Tongue (tissue), 2 donors: ENCODE data around the gene PARK7. TPM values are rescaled to one million over a fixed set of nuclear protein-coding genes. Genes with fewer than 3 reads are reported as not detected.
"Not testable (repeated sequence)": the region's sequence is repeated elsewhere in the genome, so short reads cannot be mapped to it uniquely, and the experiment has no call there.

ENCODE experiments used
- DNase-seq: peaks from one replicate; pipeline ENCODE4 v3.0.0-alpha.2; 2015
- total RNA-seq: library from RNA; depleted of rRNA; stranded (reverse); fragments of >200 nt; gene quantifications from one replicate; pipeline ENCODE4 v1.2.3, GENCODE V29; 2014

Gene PARK7
- total RNA-seq = 212 TPM

GRCh38 chr1:7961216-7962013, at the start of gene PARK7:
PARK7 (plus strand) TSS chr1:7961711; CDS start chr1:7962786, 1,075 bp downstream.
- peak; percentile 100 for DNase-seq

- no peak for DNase-seq
Measured at GRCh38 chr1:7912145-7912544, 49.4 kb upstream of the PARK7 start.

DNA sequence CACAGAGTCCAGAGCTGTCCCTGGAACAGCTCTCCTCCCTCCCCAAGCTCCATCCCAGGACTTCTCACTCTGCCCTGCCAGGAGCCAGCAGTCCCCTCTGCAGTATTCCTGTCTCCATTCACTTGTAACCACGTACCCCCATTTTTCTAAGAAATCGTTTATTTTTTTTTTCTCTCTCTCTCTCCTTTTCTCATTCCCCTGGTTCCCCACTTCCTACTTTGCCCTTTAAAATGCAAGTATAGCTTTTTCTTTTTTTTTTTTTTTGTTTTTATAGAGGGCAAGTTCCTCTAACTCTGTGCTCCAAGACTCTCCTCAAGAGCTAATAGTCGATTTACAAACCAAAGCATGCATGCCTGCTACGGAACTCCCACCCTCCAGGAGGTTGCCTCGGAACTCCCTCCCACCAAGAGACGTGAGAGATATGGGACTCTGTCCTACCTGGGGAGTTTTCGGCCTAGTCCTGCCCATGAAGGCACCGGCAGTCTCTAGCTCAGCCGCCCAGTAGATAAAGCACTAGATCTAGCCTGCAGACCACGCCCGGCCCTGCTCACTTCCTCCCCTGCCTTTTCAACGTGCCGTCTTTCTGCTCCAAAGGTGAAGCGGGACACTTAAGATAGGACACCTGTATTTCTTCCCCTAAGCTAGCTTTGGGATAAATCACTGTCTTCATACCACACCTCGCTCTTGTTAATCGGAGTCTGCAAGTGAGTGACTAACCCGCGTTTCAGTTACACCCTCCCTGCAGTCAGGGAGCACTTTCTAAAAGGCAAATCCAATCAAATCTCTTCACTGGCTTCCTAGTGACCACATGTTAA, 48.6 kb upstream of the PARK7 start:
- no peak for DNase-seq

DNA sequence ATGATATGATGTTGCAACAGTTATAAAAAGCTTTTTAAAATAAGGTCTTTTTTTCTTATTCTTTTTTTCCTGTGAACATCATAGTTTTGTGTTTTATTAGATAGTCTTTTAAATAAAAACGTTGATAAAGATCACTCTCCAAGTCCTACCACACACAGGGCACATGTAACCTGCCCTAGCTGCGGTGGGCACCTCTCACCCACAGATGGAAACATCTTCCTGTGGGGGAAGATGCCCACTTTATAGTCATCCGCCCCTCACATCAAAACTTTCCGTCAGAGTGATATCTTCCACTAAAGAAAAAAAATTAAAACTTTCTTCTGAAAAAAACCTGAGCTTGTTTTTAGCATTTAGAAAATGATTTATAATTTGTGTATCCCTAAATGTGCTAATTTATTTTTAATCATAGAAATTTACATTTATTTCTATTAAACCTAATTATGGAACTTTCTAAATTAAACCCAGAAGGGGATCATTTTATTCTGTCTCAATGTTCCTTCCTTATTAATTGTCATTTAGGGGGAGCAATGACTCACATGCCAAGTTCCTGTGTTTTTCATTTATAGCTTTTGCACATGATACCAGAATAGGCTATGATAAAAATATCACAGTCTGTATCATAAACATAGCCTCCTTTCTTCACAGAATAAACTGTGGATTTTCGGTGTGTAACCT, 45.5 kb upstream of the PARK7 start:
- no peak for DNase-seq

DNA sequence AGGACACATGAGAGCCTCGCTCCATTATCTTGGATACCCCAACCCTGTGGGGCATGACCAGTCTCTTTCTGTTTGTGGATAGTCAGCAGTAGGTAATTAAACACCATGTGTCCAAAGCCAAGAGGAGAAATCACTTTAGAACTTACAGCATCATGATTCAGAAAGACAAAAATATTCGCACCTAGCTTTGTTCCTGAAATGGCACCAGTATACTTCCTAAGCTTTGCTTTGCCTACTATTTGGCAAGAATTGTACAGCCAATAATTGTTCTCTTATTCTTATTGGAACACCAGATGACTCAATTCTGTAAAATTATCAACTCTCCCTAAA, 45.0 kb upstream of the PARK7 start:
- DNase-seq = no peak

- not testable (repeated sequence) for DNase-seq
Measured at GRCh38 chr1:7917971-7918370, 43.5 kb upstream of the PARK7 start.

DNA sequence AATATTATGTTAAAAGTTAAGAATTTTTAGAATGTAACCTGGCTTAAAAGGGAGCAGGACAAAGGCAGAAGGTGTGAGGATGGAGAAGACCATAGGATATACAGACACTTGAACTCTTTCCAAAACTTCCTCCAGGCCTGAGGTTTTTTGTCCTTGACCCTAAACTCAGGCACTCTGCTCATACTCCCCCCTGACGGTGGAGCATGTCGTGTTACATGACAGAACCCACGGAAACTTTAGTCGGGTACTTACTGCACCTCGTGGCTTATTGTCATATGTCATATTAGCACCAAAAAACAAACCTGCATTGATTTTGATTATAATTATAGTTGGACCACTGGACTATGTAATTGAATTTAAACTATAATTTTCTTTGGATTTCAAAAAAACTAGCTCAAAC, 41.6 kb upstream of the PARK7 start:
- DNase-seq = no peak

DNA sequence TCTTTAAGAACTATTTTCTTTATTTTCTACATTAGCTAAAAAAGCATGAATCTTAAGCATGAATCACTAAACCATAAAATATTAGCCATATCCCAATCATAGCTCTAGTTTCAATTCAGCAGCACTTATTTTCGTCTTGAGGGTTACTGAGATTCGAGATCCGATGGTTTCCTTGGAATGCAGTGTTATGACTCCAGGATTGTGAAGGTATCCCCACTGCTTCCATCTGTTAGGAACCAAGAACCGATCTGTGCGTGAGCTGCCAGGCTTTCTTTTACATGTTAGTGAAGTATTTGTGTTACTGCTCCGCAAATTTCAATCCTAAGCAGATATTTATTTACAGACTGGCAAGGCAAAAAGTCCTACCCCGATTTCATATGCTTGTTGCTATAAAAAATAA, 39.7 kb upstream of the PARK7 start:
- DNase-seq = no peak

DNA sequence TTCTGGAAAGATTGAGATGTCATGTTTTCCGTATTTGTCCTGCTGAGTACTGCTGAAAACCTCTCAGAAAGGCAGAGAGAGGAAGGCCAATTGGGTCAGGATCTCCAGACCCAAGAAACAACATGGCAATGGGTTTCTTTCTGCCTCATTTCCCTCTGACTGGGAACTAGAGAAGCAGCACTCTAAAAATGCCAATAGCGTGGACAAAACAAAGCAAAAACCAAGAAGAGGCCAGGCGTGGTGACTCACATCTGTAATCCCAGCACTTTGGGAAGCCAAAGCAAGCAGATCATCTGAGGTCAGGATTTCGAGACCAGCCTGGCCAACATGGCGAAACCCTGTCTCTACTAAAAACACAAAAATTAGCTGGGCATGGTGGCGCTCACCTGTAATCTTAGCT, 39.2 kb upstream of the PARK7 start:
- no peak for DNase-seq

- not testable (repeated sequence) for DNase-seq
Measured at GRCh38 chr1:7927061-7927460, 34.5 kb upstream of the PARK7 start.

GRCh38 chr1:7928247-7928646, 33.3 kb upstream of the PARK7 start:
- DNase-seq = no peak

DNA sequence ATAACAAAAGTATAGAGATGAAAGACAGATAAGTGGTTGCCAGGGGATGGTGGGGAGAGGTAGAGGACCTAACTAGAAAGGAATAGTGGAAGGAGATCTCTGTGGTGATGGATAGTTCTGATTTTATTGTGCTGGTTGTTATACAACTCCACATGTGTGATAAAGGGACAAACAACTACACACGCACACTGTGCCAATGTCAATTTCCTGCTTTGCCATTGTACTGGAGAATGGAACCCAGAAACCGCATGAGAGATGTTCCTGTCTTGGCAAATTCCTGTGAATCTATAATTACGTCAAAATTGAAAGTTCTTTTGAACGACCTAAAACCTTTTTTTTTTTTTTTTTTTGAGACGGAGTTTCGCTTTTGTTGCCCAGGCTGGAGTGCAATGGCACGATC, 31.9 kb upstream of the PARK7 start:
- no peak for DNase-seq

GRCh38 chr1:7930645-7931445, 30.7 kb upstream of the PARK7 start:
- no peak for DNase-seq

DNA sequence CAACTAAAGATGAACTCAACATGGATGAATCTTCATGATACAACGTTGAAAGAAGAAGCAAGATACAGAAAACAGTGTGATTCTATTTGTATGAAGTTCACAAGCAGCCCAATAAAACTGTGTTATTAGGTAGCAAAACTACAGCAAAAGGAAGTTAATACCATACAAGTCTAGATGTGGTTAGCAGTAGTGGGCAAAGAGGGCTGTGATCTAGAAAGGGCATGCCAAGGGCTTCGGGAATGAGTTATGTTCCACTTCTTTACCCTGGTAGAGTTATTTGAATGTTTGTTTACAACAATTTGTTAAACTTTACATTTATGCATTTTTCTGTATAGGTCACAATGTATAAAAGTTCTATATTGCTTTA, 30.1 kb upstream of the PARK7 start:
- no peak for DNase-seq

DNA sequence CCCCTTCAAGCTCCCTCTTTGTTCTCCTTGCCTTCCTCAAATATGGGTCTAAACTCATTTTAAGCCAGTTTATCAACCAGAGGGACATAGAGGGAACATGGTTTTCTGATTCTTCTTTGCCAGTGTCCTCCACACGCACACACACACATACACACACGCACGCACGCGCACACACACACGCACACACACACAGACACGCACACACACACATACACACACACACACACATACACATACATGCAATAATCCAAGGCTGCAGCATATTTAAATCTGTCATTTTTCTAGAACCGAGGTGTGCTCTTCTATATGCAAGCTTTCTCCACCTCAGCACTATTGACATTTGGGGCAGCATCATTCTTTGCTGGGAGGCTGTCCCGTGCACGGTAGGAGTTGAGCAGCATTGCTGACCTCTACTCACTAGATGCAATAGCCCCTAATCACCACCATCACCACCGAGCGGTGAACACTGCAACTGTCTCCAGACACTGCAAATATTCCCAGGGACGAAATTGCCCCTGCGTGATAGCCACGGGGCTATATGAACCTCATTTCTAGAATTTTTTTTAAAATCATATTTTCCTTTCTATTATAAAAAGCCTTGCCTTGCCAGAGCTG, 28.9 kb upstream of the PARK7 start:
- DNase-seq = no peak

DNA sequence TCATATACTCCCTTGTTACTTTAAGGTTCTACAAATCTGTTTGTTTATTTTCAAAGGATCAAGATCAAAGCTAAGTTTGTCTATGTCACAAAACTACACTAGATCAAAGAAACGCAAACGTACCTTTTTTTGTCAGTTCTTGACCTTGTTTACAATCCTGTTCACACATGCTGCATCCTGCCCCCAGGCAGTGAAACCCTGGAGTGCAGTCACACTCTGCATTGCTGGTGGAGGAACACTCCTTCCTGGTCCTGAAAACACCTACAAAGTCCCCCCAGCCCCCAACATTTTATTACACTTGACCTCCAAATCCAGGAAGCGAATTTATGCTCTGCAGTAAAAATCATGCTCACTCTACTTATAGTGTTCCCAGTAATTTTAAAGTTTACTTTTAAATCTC, 23.4 kb upstream of the PARK7 start:
- DNase-seq = no peak

DNA sequence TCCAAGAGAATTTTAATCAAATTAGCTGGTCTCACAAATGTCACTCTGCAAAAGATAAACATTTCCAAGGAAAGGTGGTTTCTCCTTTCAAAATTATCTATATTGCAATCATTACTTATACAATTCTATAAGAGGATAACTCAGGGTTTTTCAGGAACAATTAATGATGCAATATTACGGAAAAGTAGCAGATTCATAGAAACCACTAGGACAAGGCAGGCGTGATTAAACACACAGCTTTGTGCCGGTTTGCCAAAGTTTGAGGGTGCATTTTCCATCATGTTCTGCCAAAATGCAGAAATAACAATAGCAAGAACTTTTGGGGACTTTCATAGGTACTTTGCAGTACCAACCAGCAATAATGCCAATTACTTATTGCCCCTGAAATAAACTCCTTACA, 21.5 kb upstream of the PARK7 start:
- no peak for DNase-seq

DNA sequence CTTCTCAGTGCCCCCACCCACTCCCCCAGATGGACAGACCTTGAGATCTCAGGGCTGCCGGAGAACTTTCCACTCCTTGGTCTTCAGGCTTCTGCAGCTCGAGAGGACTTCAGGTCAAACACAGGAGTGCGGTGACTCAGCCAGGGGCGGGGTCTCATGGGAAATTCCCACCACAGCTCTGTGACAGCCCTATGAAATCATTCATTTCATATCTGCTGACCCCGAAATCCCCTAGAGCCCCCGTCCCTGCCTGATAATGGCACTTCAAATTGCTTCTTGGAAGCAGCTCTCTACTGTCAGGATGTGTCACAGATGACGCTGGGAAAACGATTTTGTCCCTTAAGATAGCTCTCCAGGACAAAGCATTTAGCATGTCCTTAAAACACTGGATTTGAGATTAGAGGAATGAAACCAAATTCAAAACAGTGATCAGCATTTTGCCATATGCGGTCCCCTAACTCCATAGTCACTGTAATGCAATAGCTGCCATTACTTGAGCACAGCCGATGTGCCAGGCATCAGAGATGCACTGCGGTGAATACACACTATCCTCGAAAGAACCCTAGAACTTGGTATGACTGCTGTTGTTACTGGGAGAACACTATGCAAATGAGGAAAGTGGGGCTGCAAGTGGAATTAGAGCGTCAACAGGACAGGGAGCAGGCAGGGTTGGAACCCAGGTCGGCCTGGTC, 20.6 kb upstream of the PARK7 start, which contains the start of gene TNFRSF9:
TNFRSF9 (minus strand) TSS at position 95 of the 692 bp plus-strand sequence. CDS start 845 bp downstream, outside the sequence.
- no peak for DNase-seq

GRCh38 chr1:7941437-7941793, 20.1 kb upstream of the PARK7 start:
- no peak for DNase-seq

- DNase-seq = peak; percentile 65
Measured at GRCh38 chr1:7942214-7942921, 19.1 kb upstream of the PARK7 start.

DNA sequence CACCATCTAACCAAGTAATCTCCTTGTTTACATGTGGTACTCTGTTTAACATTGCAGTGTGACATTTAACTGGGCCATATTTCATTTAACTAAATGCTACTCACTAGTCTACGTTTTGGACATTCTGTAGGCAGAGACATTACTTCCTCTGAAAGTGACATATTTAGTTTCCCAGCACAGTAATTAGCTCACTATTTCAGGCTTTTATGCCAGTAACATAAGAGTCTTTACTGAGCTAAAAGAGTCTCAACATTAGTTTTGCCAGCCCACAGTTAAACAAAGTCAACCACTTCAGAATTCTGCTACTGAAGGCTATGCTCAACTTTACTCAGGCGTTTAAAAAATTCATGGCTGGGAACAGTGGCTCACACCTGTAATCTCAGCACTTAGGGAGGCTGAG, 18.3 kb upstream of the PARK7 start:
- no peak for DNase-seq
